OCI-LY3 (cell line): ENCODE measurements around the gene CHSY3.

Experiments used
- H2AFZ ChIP-seq: fragments of 200-600, 300-600 bp; shearing (Covaris generic); 2 replicates; pipeline ENCODE4 v1.6.0; 2014; ENCODE audit warnings: antibody characterized with exemption, low read depth, low read length
- H3K27ac ChIP-seq: fragments of 200-600, 300-600 bp; sonication (generic); 2 replicates; pipeline ENCODE4 v1.5.1; 2014; ENCODE audit warnings: mild to moderate bottlenecking, low read length, moderate library complexity, mixed read lengths
- H3K27me3 ChIP-seq: fragments of 200-600, 300-600 bp; sonication (generic); 2 replicates; pipeline ENCODE4 v1.6.1; 2014; ENCODE audit warnings: low read depth, low read length, mixed read lengths
- H3K36me3 ChIP-seq: fragments of 200-600, 300-600 bp; sonication (generic); replicated peaks from 2 replicates; pipeline ENCODE3; 2014; ENCODE audit warnings: low read depth, low read length, mixed read lengths
- H3K4me1 ChIP-seq: fragments of 300-600, 200-600 bp; sonication (generic); 2 replicates; pipeline ENCODE4 v1.6.1; 2014; ENCODE audit warnings: low read length, mixed read lengths
- H3K4me2 ChIP-seq: fragments of 200-600, 300-600 bp; sonication (generic); 2 replicates; pipeline ENCODE4 v1.6.1; 2014; ENCODE audit warnings: low read length, mixed read lengths
- H3K4me3 ChIP-seq: fragments of 300-600, 200-600 bp; sonication (generic); 2 replicates; pipeline ENCODE4 v1.5.1; 2014; ENCODE audit warnings: antibody characterized with exemption, mild to moderate bottlenecking, low read length, moderate library complexity
- H3K79me2 ChIP-seq: fragments of 300-600, 200-600 bp; shearing (Covaris generic); 2 replicates; pipeline ENCODE4 v1.6.1; 2014; ENCODE audit warnings: mild to moderate bottlenecking, low read length, mixed read lengths
- H3K9ac ChIP-seq: fragments of 300-600, 200-600 bp; shearing (Covaris generic); 2 replicates; pipeline ENCODE4 v1.6.0; 2014; ENCODE audit warnings: mild to moderate bottlenecking, low read length, moderate library complexity
- H3K9me3 ChIP-seq: fragments of 200-600, 300-600 bp; shearing (Covaris generic); 2 replicates; pipeline ENCODE4 v1.6.1; 2014; ENCODE audit warnings: low read length, mixed read lengths; ENCODE audit not compliant: insufficient read depth
- H4K20me1 ChIP-seq: fragments of 200-600, 300-600 bp; sonication (generic); 2 replicates; pipeline ENCODE4 v1.6.1; 2016; ENCODE audit warnings: low read length, mixed read lengths; ENCODE audit not compliant: insufficient read depth
- CTCF ChIP-seq: fragments of 200-600, 300-600 bp; sonication (generic); IDR thresholded peaks from 2 replicates; pipeline ENCODE4 v1.5.1; 2014; ENCODE audit warnings: antibody characterized with exemption, low read length, low read depth
- EZH2phosphoT487 ChIP-seq: fragments of 200-600 bp; shearing (Covaris generic); IDR thresholded peaks from 2 replicates; pipeline ENCODE4 v1.6.1; 2018; ENCODE audit warnings: antibody characterized with exemption, mixed run types, low read depth

The CHSY3 gene

GRCh38 chr5:129904667-129905472 lies 605 bp downstream of the CHSY3 start:
- Histone ChIP-seq H2AFZ (no peak overlapping the region), H3K79me2 (no peaks in the 10 kb centered on the region), H3K4me3 (no peak overlapping the region), H3K36me3 (no peaks in the 10 kb centered on the region), H3K4me1 (no peaks in the 10 kb centered on the region), H4K20me1 (no peaks in the 10 kb centered on the region), H3K9me3 (no peaks in the 10 kb centered on the region), H3K9ac (no peak overlapping the region), H3K4me2 (no peak overlapping the region), H3K27ac (no peak overlapping the region), H3K27me3 (no peaks in the 10 kb centered on the region)
- no peak for TF ChIP-seq EZH2phosphoT487

- Histone ChIP-seq H3K9ac (no peak overlapping the region), H3K4me1 (no peaks in the 10 kb centered on the region), H3K36me3 (no peaks in the 10 kb centered on the region), H3K79me2 (no peaks in the 10 kb centered on the region), H4K20me1 (no peaks in the 10 kb centered on the region), H3K9me3 (no peaks in the 10 kb centered on the region), H3K27ac (no peak overlapping the region), H3K4me2 (no peak overlapping the region), H3K27me3 (no peaks in the 10 kb centered on the region), H2AFZ (no peak overlapping the region), H3K4me3 (no peak overlapping the region)
- TF ChIP-seq CTCF (no peak), EZH2phosphoT487 (no peak)
Observed at GRCh38 chr5:129905473-129906176, 1.4 kb downstream of the CHSY3 start.

- Histone ChIP-seq H3K36me3 (no peaks in the 10 kb centered on the region), H3K9ac (no peak overlapping the region), H3K4me2 (no peak overlapping the region), H3K9me3 (no peaks in the 10 kb centered on the region), H2AFZ (no peak overlapping the region), H3K4me1 (no peaks in the 10 kb centered on the region), H3K4me3 (no peak overlapping the region), H3K27ac (no peak overlapping the region), H3K79me2 (no peaks in the 10 kb centered on the region), H3K27me3 (no peaks in the 10 kb centered on the region), H4K20me1 (no peaks in the 10 kb centered on the region)
- no peak for TF ChIP-seq EZH2phosphoT487
- no peak for TF ChIP-seq CTCF
Observed at GRCh38 chr5:129906177-129906887, 2.1 kb downstream of the CHSY3 start.

GRCh38 chr5:129909225-129909624 lies 5.0 kb downstream of the CHSY3 start:
- Histone ChIP-seq H3K79me2 (no peaks in the 10 kb centered on the region), H3K9ac (no peak overlapping the region), H3K36me3 (no peaks in the 10 kb centered on the region), H3K4me1 (no peaks in the 10 kb centered on the region), H3K27me3 (no peaks in the 10 kb centered on the region), H4K20me1 (no peaks in the 10 kb centered on the region), H3K27ac (no peak overlapping the region), H3K4me2 (no peak overlapping the region), H3K9me3 (no peaks in the 10 kb centered on the region), H2AFZ (no peak overlapping the region), H3K4me3 (no peak overlapping the region)
- TF ChIP-seq EZH2phosphoT487 (no peak), CTCF (no peak)
